HL-60 (cell line): ENCODE data around the gene ATRN.

Experiments
- DNase-seq, 2 experiments: peaks; one replicate each; pipeline ENCODE4 v3.0.0-alpha.2; 2010 to 2020; ENCODE audit warnings: low read depth in 1 of 2, low spot score in 1 of 2
- H3K27ac ChIP-seq: fragments of 250-450 bp; sonication (Bioruptor Pico); replicated peaks from 2 replicates; pipeline ENCODE4 v1.5.1; 2020; ENCODE audit warnings: mild to moderate bottlenecking, moderate library complexity
- H3K27me3 ChIP-seq: fragments of 250-450 bp; sonication (Bioruptor Pico); 2 replicates; pipeline ENCODE4 v1.5.1; 2021; ENCODE audit warnings: mild to moderate bottlenecking, moderate library complexity; ENCODE audit not compliant: insufficient read depth, poor library complexity, severe bottlenecking
- H3K4me3 ChIP-seq: replicated peaks from 2 replicates; pipeline ENCODE4 v1.5.1; 2011; ENCODE audit warnings: mild to moderate bottlenecking, control low read depth, low read length; ENCODE audit not compliant: insufficient read depth
- GABPA ChIP-seq: IDR thresholded peaks from 2 replicates; pipeline ENCODE4 v1.6.1; 2012; ENCODE audit warnings: low read depth
- POLR2AphosphoS5 ChIP-seq: IDR thresholded peaks from 2 replicates; pipeline ENCODE4 v1.6.1; 2012; ENCODE audit warnings: low read depth
- REST ChIP-seq: IDR thresholded peaks from 2 replicates; pipeline ENCODE4 v1.6.1; 2012; ENCODE audit warnings: low read depth; ENCODE audit not compliant: insufficient replicate concordance
- SPI1 ChIP-seq: IDR thresholded peaks from 2 replicates; pipeline ENCODE4 v1.6.1; 2012; ENCODE audit warnings: low read depth, mild to moderate bottlenecking, borderline replicate concordance
- TF ChIP-seq, protein P1 (sequence below): IDR thresholded peaks from one replicate; pipeline ENCODE4 v1.5.1; 2011; ENCODE audit warnings: low read length, control low read depth, inconsistent platforms; ENCODE audit not compliant: insufficient read depth

Gene ATRN

DNA sequence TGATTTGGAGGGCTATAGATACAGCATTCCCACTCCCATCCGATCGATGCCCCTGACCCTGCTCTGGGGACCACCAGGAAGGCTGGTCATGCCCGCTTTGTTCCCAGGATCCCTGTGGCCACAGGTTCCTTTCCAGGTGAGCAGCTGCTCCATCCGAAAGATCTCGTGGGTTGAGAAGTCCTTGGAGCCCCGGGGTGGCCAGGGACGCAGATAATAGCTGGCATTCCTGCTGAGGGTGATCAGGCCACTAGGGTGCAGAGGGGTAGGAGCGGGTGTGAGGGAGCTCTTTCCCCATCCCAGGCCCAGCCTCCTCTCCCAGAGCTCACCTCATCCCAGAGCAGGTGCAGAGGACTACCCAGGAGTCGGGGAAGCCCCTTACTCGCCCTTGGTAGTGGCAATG, 203.6 kb downstream of the ATRN start:
- Histone ChIP-seq H3K27me3 (peaks cover 72% of the 10 kb centered on the region), H3K27ac (no peak overlapping the region), H3K4me3 (no peak overlapping the region)
- no peak for DNase-seq
- TF ChIP-seq GABPA: no peak
- TF ChIP-seq REST: no peak
- no peak for TF ChIP-seq SPI1
- no peak for TF ChIP-seq POLR2AphosphoS5
- TF ChIP-seq, protein P1, sequence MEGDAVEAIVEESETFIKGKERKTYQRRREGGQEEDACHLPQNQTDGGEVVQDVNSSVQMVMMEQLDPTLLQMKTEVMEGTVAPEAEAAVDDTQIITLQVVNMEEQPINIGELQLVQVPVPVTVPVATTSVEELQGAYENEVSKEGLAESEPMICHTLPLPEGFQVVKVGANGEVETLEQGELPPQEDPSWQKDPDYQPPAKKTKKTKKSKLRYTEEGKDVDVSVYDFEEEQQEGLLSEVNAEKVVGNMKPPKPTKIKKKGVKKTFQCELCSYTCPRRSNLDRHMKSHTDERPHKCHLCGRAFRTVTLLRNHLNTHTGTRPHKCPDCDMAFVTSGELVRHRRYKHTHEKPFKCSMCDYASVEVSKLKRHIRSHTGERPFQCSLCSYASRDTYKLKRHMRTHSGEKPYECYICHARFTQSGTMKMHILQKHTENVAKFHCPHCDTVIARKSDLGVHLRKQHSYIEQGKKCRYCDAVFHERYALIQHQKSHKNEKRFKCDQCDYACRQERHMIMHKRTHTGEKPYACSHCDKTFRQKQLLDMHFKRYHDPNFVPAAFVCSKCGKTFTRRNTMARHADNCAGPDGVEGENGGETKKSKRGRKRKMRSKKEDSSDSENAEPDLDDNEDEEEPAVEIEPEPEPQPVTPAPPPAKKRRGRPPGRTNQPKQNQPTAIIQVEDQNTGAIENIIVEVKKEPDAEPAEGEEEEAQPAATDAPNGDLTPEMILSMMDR: no peak

- DNase-seq: no peak
- no peak for TF ChIP-seq REST
- no peak overlapping the region for H3K4me3 ChIP-seq
Observed at GRCh38 chr20:3674995-3675900, 204.4 kb downstream of the ATRN start.

GRCh38 chr20:3677733-3678132, 206.9 kb downstream of the ATRN start:
- H3K27ac ChIP-seq: no peak overlapping the region
- DNase-seq: no peak
- TF ChIP-seq, protein P1: no peak
- TF ChIP-seq REST (no peak), GABPA (no peak), SPI1 (no peak), POLR2AphosphoS5 (no peak)
- peaks cover 75% of the 10 kb centered on the region for H3K27me3 ChIP-seq
- no peak overlapping the region for H3K4me3 ChIP-seq

More at GRCh38 chr20:3674995-3675900, 204.4 kb downstream of the ATRN start:
- Histone ChIP-seq H3K27me3 (peaks cover 74% of the 10 kb centered on the region), H3K27ac (no peak overlapping the region)
